Activated naive CD4-positive, alpha-beta T cell treated with anti-CD3 and anti-CD28 coated beads, Interleukin-2, amount 50 U/mL, for 16 hours (primary cell): Measurements from ENCODE around the gene SECISBP2.

ENCODE experiments used
- DNase-seq: peaks from one replicate; pipeline ENCODE4 v3.0.0-alpha.2; 2020

The SECISBP2 gene

DNA sequence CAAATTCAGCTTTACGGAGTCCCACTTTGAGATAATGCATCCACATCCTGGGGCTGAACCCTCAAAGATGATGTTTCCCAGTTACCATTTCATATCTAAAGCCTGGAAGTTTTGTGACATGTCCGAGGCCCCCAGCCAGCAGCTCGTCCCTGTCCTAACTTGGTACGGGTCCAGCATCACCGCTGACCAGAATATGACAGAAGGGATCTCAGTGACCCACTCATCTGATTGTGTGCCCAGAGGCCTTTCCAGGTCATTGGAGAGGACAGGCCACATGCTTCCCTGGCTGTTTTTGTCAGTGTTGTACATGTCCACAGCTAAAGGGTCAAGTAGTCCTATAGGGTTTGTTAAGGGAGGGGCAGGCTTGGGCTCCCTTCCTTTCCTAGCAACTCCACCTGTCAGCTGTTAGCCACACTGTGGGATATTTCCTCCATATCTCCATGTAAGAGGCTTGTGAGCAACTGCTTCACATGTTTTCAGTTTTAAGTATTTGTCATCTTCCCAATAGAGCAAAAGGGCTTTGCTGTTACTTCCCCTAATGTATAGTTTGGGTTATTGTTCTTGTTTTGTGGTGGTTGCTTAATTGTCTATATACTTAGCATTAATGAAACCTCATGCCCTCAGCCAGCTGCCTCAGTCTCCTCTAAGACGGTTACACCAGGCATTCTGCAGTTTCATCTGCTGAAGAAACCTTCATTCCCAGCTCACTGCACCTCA lies 33.4 kb downstream of the SECISBP2 start:
- no peak for DNase-seq

DNA sequence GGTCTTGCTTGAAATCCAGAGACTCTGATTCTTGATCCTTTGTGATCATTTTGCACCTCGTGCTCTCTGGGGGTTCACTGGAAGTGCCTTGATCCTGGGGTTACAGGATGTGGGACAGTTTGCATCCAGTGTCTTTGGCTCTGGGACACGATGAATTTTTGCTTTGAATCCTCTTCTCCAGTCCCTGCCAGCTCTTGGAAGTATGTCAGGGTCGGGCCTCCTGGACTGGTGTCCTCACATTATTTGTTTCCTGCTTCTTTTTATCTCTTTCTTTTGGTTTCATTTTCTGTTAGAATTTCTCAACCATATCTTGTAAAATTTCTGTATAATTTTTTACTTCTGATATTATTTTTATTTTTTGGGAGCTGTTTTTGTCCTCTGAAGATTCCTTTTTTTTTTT lies 34.2 kb downstream of the SECISBP2 start:
- DNase-seq = no peak

DNA sequence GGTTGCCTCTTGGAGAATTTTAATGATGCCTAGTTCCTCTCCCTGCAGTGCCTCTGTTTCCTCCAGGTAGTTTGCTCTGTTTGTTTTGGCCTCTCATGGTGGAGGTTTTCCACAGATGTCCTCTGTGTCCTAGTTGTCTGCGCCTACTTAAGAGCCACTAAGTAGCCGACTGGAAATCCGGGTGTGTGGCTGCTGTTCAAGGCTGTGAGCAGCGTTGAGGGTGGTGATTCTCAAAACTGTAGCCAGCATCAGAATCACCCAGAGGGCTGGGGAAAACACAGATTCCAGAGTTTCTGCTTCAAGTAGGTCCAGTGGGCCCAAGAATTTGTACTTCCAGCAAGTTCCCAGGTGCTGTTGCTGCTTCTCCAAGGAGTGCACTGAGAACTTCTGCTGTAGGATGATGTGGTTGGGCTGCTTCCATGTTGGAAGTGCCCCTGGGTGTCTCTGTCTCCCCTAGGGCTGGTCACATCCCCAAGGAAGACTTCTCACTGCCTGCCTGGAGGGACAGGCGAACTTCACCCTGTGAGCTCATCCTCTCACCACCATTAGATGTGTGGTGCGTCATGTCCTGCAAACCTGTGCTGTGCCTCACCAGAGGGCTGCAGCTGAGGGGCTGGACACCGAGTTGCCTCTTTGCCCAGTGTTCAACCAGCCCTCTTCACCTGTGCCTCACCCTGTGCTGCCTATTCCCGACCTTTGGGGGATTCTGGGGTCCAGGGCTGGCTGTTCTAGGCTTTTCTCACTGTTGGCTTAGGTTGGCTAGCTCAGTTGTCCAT lies 34.8 kb downstream of the SECISBP2 start:
- DNase-seq = no peak

DNA sequence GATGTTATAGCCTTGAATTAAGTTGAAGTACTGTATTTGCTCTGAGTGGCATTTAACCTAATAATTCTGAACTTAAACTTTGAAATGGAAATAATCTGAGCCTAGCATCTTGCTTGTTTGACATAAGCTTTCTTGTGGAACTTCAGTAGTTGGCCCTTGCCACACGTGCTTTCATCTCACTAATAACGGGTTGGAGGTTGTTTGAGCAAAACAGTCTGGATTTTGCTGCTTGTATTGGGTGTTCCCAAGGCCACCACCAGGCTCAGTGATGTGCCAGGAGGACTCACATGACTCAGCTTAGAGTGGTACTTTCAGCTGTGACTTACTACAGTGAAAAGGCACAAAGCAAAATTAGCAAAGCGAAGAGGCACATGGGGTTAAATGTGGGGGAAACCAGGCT lies 35.7 kb downstream of the SECISBP2 start:
- DNase-seq = no peak

DNA sequence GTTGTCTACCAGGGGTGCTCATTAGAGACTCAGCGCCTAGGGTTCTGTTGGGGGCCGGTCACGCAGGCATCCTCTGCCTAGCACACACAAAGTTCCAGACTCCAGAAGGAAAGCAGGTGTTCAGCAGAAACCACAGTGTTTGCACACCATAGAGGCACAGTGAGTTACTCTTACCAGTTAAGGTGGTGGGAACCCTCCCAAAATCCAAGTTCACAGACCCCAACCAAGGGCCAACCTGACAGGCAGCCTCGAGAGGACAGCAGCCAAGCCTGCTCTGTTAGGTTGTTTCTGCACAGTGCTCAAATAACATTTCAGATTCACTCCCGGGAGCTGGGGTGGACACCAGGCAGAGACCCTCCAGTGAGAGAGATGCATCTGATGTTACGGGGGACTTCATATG lies 36.2 kb downstream of the SECISBP2 start:
- no peak for DNase-seq

DNA sequence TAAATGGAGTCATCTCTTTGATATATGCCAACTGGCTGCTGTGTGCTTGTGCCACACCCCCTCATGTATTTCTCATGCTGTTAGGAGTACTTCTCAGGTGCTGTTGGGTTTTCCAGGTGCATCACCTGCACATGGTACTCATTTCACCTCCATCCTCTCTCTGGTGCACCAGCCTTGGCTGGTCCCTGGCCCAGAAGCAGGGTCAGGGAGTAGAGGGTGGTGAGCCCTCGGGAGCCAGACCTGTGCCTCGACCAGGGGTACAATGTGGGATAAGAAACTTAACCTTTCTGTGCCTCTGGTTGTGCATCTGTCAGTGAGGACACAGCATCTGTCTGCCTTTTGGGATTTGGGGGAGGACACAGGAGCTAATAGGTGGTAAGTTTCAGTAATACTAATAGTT lies 38.5 kb downstream of the SECISBP2 start:
- DNase-seq = no peak

DNA sequence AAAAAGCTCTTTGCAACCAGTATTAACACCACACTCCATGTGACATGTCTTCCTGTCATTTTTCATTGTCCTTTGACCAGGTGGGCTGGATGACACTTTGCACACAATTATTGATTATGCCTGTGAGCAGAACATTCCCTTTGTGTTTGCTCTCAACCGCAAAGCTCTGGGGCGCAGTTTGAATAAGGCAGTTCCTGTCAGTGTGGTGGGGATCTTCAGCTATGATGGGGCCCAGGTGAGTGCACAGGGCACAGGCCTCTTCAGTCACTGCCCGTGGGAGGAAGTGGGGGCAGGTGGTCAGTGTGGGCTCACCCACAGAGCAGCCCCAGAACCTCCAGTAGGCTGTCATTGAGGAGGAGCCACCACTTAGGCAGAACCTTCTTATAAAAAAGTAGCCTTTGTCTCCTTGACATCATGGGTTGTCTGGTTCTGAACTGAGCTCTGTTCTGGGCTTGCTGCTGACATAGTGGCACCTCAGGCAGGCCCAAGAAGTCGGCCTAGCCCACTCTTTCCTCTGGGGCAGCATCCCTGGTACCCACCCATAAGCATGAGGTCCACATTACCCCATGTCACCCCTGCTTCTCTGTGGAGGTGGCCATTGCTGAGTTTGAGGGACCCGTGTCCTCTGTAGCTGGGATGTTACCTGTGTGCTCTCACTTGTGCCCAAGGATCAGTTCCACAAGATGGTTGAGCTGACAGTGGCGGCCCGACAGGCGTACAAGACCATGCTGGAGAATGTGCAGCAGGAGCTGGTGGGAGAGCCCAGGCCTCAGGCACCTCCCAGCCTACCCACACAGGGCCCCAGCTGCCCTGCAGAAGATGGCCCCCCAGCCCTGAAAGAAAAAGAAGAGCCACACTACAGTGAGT lies 39.3 kb downstream of the SECISBP2 start:
- DNase-seq = no peak

DNA sequence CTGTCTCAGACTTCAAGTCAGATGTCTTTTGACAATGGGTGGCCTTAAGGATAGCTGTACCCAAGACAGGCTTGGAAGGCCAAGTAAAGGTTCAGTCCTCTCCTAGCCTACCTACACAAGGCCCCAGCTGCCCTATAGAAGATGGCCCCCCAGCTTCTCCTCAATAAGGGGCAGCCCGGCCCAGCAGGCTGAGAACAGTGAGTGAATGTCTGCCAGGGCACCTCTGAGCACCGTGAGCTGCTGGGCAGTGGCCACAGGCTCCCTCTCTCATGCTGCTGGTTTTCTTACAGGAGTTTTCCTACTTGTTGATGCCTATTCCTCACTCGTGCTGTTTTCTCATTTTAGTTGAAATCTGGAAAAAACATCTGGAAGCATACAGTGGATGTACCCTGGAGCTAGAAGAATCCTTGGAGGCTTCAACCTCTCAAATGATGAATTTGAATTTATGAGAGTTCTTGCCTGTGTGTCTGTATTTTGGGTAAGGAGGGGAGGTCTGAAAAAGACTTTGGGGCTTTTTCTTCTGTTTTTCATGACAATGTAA lies 40.1 kb downstream of the SECISBP2 start:
- no peak for DNase-seq

DNA sequence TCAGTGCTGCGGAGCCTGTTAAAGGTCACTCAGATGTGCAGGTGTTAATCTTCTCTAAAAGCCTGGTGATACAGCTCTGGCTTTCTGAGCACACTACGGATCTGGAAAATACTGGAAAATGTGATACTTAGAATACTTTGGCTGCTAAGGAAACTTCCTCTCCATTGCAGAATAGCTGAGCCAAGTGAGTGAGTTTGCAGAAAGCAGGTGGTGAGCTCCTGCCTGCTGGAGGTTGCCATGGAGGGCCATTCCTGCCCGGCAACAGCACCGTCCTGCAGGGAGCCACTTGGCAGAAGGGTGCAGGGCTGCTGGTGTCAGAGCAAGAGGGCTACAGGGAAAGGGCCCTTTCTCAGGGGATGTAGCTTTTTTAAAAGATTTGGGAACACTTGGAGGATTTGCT lies 40.7 kb downstream of the SECISBP2 start:
- no peak for DNase-seq

DNA sequence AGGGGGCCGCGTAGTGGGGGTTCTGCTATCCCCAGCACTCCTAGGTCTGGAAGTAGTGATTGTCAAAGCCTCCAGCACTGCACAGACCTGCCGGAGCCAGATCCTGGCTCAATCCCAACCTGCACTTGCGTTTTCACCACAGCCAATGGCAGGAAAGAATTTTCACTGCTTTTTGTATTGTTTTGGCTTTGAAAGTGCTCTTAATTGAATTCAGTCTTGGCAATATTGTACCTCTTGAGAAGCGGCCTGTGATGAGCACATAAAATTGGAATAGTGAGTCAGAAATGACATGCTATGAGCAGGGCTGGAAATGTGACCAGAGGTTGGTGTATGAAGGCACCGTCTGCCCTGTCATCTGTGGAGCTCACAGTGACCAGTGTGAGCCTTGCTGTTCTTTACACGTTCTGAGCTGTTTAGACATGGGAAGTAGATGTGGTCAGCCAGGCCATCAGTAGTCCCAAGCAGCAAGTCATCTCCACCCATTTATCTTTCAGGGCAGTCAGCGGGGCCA lies 41.5 kb downstream of the SECISBP2 start:
- no peak for DNase-seq

DNA sequence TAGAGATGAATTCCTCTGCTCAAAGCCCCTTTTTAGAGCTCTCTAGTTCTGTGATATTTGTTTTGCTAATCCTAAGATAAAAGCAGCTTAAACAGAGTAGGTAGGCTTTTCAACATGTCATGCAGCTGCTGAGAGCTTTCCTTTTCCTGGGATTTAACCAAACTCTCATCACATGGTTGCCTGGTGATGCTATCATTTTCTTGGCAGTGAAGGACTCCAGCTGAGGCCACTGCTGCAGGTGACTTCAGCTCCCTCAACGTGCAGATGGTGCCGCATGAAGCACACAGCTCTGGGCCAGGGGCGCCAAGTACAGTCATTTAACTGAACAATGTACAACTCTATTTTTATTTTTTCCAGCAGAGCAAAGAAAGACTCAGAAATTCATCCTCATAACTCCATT lies 42.2 kb downstream of the SECISBP2 start:
- no peak for DNase-seq

DNA sequence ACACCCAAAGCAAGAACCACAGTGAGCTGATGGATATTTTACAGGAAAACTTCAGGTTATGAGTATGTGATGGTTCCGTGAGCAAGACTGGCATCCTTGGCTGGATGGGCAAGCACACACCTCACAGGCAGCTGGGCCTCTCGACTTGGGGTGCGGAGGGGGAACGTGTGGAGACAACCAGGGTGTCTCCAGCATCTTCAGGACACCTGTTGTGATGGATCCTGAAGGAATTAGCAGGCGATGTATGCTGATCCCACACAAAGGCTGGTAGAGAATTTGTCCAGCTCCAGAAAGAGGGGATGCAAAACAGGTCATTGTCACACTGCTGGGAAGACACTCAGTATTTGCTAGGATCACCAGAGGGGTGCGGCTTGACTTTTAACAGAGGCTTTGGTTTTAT lies 42.7 kb downstream of the SECISBP2 start:
- DNase-seq = no peak

DNA sequence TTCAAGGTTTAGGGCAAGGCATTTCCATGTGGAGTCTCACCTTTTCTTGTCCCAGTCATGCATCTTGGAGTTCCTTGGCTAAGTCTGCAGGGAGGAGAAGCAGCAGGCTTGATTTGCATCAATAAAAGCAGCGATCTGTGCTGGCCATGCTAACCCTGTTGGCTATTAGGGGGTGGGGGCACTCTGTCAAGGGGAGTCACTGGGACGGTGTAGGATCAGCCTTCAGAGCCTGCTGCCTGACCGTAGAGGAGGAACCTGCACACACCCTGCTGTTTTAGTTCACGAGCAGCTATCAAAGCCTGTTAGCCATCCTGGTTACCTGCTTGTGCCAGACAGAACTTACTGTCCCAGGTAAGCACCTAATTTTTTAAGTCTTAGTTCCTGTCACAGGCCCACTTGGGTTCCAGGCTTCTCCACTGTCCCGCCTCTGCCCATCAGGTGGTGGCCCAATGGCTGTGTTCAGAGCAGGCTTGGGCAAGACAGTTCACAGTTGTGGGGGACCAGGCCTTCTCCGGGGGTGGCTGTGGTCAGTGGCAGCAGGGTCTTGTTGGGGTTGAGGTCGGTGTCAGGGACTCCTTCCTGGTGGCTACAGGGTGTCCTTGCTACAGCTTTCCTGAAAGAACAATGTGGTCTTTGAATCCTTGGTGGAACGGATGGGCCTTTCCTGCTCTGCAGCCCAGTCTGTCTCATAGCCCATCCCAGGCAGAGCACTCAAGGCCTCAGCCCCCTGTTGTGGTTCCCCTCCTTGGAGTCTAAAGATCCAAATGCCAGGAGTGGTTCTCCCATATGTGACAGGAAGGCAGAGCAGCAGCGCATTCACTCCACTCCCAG lies 43.7 kb downstream of the SECISBP2 start:
- no peak for DNase-seq

DNA sequence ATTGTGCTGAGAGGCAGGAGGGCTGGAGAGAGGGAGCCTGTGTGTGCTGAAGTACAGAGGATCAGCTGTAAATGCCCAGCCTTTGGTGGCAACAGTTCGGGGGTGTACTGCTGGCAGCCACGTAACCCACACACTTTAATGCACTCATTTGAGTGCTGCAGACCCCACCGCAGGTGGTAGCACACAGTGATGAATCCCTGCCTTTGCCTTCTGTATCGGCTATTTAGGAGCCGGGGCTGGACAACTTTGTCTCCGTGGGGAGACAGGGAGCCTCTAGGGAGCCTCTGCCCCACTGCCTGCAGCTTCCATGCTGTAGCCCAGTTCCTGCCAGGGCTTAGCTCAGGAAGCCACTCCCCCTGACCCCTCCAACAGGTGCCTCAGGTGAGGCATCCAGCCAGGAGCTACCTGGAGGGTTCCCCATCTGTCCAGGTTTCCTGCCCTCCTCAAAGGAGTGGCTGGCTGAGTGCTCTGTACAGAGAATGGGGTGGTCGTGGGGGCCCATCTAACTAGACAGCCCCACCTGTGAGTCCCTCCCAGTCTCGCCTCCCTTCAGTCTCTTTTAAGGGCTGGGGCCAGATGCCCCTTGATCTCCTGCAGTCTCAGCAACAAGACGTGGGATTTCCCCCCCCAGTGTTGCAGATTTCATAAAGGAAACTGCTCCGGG lies 44.5 kb downstream of the SECISBP2 start:
- no peak for DNase-seq

DNA sequence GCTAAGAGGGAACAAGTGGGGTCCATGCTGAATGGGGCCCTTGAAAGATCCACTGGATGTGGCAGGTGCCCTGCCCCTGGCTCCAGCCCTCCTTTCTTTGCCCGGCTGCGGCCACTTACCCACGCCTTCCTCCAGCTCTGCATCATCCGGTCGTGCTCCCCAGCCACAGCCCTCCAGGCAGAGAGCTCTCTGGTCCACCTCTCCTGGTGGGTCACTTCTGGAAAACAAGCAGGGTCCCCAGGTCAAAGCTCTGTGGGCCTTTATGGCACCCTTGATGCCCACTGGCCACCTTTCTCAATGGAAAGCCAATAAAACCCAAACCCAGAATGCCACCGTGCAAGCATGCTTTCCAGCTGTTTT lies 45.0 kb downstream of the SECISBP2 start:
- DNase-seq = no peak

DNA sequence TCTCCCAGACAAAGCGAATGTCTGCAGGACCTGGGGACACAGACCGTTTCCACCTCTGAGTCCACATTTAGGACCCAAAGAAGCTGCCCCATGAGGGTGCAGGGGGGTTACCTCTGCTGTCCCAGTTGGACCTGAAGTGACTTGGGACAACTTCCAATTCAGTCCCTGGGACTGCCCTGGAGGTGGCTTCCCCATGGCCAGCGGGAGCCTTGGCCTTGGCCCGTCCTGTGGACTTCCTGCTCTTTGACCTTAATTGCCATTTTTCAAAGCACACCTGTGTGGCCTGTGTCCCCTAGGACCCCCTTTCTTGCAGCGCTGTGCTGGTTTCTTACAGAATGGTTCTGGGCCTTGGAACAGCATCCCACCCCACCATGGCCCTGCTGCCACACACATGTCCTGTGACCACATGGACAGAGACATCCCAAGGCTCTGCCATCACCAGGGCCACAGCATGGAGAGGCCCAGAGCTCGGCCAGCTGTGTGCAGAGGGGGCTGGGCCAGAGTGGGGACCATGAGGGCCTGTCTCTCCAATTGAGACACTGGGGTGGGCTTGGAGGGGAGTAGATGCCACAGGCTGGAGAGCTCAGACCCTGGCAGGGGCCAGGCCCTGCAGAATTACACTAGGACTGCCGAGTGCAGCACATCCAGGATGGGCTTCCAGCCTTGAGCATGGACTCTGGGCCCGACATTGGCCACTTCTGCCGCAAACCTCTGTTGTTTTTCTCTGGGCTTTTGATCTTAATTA lies 45.8 kb downstream of the SECISBP2 start:
- DNase-seq = peak; percentile 3

DNA sequence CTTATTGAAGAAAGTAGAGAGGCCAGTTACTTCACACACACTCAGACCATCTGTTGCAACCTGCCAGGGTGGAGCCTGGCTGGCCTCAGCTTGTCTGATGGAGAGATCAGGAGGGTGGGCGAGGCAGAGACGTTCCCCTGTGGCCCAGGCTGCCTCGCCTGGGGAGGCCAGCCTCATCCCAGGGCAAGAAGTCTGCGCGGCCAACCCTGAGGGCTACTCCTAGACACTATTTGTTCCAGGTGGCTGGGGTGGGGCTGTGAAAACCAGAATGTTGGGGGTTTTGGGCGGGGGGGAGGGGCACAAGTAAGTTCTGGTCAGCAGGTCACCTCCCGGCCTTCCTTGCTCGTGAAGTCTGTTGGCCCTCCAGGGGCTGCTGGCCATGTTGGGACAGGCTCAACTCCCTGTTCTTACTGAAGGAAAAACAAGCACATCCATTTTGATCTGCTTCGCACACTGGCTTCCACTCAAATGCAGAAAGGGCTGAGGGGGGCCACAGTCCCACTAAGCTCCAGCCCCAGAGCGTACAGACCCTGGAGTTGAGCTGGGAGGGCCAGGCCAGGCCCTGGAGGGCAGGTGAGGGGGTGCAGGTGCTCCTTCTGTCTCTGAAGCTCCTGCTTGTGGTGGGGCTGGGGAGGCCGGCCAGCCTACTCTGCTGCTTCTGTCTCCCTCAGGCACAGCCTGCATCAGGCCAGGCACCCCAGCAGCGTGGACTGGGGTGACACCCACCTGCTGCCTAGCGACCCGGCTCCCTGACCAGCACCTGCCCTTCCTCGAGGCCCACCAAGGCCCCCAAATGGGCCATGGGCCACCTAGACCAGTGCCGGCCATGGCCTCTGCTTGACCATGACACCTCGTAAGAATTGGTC lies 46.6 kb downstream of the SECISBP2 start:
- DNase-seq = peak; percentile 9

DNA sequence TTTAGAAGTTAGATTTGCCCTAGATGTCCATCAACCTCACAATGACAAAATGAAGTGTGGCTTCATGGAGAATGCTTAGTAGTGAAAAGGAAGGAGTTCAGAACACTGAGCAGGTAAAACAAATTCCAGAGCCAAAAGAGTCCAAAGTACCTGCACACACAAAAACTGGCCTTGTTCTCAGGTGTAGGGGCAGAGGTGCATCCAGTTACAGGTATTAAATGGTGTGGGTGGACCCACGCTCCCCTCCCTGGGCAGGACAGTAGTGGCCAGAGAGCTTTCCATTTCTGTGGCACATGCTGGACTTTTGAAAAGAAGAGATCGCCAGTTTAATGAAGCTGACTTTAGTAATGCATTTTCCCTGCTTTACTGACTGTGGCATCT lies 47.2 kb downstream of the SECISBP2 start:
- peak; percentile 1 for DNase-seq

DNA sequence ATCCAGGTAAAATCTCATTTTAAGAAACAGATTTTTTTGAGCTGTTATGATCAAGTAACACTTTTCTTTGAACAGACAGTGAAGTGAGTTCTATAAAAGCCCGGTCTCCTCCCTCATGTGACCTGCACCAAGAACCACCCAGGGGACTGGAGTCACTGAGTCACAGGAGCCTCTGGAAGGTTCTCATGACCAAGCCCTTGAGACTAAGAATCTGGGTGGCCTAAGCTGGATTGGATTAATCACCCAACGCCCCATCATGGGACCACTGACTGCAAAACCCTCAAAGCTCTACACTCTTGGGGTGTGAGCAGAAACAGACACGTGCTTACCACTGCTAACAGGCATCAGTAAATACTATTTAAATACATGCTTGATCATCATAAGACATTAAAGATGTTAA lies 48.4 kb downstream of the SECISBP2 start:
- peak; percentile 12 for DNase-seq

DNA sequence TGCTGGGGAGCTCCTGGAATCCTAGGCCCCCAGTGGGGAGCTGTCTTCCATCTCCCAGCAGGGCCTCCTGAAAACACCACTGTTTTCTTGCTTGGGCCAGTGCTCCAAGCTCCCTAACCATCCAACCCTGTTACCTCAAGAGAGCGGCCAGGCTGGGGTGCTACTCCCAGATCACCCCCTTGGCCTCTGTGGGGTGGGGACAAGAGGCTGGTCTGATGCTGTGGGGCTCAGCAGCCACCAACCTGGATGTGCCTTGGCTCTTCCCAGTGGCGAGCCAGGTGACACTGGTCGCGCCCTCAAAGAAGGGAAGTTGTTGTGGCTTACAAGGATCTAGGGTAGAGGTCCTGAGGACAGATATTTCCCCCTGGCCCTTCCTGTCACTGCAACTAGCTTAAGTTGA lies 49.0 kb downstream of the SECISBP2 start:
- DNase-seq = peak; percentile 7
